GM19025 (cell line): ENCODE data around the gene SREBF1.

ENCODE experiments used
- ATAC-seq: cut with Tn5 transposase; IDR thresholded peaks from one replicate; pipeline ENCODE4 v1.9.1; 2021; ENCODE audit warnings: mild to moderate bottlenecking, low read depth, moderate library complexity; ENCODE audit not compliant: unreplicated experiment

Gene SREBF1

GRCh38 chr17:17842111-17842876 is 5.5 kb upstream of the SREBF1 start:
- ATAC-seq = no peak

DNA sequence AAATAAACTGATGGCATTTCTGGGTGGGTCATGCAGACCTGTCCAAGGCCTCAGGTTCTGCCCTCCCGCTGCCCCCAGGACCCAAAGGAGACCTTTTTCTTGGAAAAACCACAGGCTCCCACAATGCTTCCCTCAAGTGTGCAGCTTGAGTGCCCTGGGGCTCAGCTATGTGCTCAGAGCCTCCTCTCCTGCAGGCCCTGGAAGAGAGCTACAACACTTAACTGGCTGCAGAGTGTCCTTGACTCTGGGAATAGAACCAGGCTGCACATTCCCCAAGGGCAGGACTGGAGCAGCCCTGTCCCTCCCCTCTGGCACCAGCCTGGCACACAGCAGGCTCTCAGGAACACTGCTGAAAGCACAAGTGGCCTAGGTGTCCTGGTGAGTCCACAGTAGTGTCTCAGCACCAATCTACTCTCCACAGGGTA is 4.8 kb upstream of the SREBF1 start:
- no peak for ATAC-seq

- ATAC-seq = no peak
These were observed 4.2 kb upstream of the SREBF1 start for GRCh38 chr17:17840751-17841591.

DNA sequence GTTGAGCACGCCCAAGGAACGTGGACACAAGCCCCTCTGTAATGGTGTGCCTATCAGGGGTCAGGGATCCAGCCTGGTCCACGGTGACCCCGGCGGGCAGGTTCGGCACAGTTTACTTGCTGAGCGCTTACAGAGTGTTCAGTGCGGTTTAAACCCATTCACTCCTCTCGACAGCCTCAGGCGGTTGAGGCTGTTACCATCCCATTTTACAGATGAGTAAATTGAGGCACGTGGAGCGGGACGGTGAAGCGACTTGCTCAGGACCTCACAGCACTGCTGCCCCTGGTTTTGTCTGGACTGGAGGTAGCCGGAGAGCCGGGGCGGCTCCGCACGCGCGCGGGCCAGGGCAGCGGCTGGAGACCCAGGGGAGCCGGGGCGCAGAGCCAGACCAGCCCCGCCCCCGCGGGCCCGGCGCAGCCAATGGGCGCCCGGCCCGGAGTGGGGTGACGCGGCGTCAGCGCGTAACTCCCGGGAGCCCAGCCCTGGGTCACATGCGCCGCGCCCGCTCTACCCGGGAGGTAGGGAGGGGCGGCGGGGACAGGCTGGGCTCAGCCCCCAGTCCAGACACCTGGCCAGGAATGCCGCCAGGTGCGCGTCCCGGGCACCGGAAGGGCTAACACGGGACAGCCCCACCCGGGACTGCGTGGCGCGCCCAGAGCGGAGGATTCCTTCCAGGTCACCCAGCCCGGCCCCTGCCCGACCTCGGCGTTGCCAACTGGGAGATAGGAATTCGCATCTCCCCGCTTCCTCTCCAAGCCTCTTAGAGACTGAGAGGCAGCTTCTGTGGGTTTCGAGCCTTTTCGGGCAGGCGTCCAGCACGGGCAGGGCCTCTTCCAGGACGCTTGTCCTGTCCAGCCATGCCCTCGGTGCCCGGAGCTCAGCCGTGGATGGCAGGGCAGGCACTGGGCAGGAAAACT is 3.3 kb upstream of the SREBF1 start:
- peak; percentile 64 for ATAC-seq

- ATAC-seq = no peak
These were observed 1.5 kb upstream of the SREBF1 start for GRCh38 chr17:17837966-17838962.

DNA sequence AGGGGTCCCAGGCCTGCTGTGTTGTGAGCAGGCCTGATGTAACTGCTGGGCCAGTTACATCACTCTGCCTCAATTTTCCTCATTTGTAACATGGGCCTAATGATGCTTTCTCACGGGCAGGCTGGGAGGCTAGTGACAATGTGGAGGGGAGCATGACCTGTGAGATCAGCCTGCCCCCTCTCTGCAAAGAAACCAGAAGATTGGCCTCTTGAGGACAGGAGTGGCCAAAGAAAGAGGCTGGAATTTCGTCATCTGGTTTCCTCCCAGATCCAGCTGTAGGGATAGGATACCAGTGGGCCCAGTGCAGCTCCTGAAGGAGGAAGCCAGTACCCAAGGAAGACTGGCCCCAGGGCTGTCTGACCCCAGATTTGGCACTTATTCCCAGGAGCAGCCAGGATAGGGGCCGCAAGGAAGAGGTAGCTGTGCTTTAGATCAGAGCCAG is 615 bp upstream of the SREBF1 start:
- ATAC-seq = no peak

DNA sequence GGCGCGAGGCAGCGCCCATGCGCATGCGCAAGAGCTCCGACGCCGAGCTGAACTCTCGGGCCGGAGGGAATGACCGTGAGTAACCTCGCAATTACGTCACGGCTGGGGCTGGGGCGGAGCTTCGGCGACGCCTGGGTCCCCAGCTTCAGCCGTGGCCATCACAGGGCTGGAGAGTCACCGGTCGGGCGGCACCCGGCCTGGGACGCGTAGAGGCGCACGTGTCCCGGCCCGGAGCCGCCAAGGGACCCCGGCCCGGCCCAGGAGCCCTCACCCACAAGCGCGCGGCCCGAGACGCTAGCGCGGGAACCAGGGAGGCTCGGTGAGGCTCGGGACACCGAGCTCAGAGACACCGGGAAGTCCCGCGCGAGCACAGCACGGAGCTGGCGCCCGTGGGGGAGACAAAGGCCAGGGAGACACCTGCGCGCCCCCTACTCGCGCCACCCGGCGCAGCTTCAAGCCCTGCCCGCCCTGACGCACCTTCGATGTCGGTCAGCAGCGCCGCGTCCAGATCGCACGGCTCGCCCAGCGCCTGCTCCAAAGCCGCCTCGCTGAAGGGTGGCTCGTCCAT is 452 bp downstream of the SREBF1 start:
- peak; percentile 60 for ATAC-seq

GRCh38 chr17:17835415-17836249 is 1.2 kb downstream of the SREBF1 start:
- ATAC-seq = no peak

DNA sequence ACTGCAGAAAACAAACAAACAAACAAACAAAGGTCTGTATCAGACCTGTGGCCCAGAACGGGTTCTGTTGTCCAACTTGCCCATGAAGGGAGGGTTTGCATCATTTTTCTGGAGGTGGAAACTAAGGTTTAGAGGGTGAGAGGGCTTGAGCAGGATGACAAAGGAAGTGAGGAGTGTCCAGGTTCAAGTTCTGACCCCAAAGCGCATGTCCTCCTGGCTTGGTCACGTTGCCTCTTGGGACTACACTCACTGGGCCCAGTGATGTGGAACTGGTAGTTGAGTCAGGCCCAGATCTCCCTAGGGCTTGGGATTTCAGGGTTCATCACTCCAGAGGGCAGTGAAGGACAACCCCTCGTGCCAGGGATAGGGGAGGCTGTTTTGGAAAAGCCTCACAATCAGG is 1.8 kb downstream of the SREBF1 start:
- ATAC-seq = no peak

DNA sequence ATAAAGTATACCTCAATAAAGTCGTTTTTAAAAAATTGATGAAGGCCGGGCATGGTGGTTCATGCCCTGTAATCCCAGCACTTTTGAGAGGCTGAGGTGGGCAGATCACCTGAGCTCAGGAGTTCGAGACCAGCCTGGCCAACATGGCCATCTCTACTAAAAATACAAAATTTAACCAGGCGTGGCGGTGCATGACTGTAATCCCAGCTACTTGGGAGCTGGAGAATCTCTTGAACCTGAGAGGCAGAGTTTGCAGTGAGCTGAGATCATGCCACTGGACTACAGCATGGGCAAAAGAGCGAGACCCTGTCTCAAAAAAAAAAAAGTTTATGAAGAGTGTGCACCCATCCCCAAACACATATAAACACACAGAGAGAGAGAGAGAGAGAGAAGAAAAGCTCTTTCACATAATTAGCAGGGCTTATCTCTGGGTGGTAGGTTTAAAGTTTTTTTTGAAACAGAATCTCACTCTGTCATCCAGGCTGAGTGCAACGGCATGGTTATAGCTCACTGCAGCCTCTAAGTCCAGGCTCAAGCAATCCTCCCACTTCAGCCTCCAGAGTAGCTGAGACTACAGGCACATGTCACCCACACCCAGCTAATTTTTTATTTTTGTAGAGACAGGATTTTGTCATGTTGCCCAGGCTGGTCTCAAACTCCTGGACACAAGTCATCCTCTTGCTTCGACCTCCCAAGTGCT is 3.0 kb downstream of the SREBF1 start:
- ATAC-seq = no peak

DNA sequence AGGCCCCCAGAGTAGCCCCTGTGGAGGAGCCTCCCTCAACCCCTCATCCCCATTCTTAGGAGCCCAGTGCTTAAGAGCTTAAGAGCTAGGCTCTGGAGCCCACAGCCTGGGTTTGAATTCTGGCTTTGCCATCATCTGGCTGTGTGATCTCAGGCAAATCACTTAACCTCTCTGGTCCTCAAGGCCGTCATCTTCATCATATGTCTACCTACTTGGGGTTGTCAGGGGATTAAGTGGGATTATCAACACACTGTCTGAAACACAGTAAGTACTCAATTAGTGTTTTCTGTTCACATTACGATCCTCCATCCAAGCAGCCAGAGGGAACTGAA is 4.8 kb downstream of the SREBF1 start:
- no peak for ATAC-seq

DNA sequence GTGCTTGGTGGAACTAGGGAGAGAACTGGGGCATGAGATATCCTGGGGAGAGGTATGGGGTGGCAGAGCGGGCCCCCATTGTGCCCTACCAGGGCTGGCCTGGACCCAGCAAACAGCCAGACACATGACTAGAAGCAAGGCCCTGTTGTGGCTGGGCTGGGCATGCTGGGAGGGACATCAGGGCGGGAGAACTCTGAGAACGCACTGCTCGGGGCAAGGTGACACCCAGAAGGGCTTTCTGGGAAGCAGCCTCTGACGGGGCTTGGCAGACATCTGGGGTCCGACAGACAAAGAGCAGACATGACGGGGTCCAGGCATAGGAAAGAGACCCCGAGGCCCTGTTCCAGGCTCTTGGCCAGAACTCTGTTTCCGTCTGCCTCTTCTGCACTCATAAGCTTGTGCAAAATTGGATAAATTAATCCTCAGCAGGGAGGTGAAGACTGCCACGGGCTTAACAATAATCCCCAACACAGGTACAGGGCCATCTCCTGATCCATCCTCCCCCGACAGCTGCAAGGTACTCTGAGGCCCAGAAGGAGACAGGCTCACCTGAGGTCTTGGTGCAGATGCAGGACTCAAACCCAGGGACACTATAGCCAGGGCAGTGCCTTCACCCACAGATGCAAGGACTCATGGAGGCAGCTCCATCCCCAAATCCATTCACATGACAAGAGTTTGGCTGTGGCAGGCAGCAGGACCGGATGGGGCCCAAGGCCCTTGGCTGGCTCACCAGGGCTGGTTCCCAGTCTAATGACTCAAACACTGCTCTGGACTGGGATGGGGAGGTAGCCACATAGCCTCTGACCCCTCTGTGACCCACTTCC is 5.4 kb downstream of the SREBF1 start:
- no peak for ATAC-seq

DNA sequence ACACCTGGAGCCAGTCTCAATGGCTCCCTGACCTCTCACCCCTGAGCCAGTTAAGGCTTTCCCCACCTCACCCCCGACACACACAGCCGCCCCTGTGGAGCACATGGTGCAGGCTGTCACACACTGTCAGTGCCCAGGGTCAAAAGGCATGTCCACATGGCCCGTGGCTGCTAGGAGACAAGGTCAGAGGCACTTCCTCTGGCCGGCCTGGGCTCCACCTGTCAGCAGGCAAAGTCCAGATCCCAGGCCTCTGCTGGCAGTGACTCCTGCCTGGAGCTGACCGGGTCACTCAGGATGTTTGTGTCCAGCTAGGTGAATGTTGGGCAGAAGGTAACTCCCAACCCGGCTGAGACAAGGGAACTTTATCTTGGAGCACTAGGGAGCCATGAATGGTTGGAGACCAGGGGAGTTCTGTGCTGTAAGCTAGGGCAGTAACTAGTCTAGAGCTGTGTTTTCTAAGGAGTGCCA is 6.0 kb downstream of the SREBF1 start:
- ATAC-seq = no peak

DNA sequence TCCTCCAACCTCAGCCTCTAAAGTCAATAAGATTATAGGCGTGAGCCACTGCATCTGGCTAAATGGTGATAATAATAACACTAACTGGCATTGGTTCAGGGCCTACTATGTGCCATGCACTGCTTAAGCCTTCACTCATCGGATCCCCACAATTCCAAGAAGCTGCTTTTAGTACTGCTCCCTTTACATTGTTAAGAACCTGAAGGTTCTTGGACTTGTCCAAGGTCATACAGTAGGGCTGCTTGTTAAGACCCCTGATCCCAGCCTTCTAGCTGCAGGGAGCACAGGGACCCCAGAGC is 6.6 kb downstream of the SREBF1 start:
- ATAC-seq = no peak

- no peak for ATAC-seq
These were observed 8.8 kb downstream of the SREBF1 start for GRCh38 chr17:17827826-17828621.
